K562 (cell line): ENCODE results near the gene SLC37A2. TPM values are rescaled to one million over a fixed set of nuclear protein-coding genes. Genes with fewer than 3 reads are reported as not detected.

Experiments
- BRCA1 ChIP-seq, 2 experiments: fragments of 450-650 bp in 1 of 2; sonication (generic) in 1 of 2; formaldehyde crosslinking in 1 of 2; IDR thresholded peaks; 2 replicates each; pipeline versions ENCODE4 v1.5.0 to v1.6.1; 2017 to 2020; ENCODE audit warnings: mild to moderate bottlenecking in 1 of 2, missing genetic modification reagents in 1 of 2
- CREBBP ChIP-seq: IDR thresholded peaks from one replicate; pipeline ENCODE4 v1.6.1; 2012; ENCODE audit warnings: low read depth, mild to moderate bottlenecking, control low read depth, inconsistent platforms, low read length
- EGR1 ChIP-seq: fragments of 450-650 bp; conservative IDR thresholded peaks from 2 replicates; pipeline ENCODE4 v1.6.1; 2017; ENCODE audit warnings: mild to moderate bottlenecking
- ETS2 ChIP-seq: IDR thresholded peaks from 2 replicates; pipeline ENCODE4 v1.6.1; 2016; ENCODE audit warnings: borderline replicate concordance, missing genetic modification characterization, mild to moderate bottlenecking, moderate library complexity, missing compliant biosample characterization; ENCODE audit not compliant: poor library complexity, severe bottlenecking
- HMG20B ChIP-seq: fragments of 250-450 bp; sonication (Bioruptor Pico); IDR thresholded peaks from 2 replicates; pipeline ENCODE4 v1.5.0; 2021; ENCODE audit warnings: mild to moderate bottlenecking
- HNRNPL ChIP-seq: fragments of 200-400 bp; formaldehyde crosslinking; IDR thresholded peaks from 2 replicates; pipeline ENCODE4 v1.6.1; 2017; ENCODE audit warnings: low read depth, mild to moderate bottlenecking, low read length
- L3MBTL2 ChIP-seq: fragments of 450-650 bp; IDR thresholded peaks from 2 replicates; pipeline ENCODE4 v1.6.1; 2016; ENCODE audit warnings: mild to moderate bottlenecking, moderate library complexity
- NFYB ChIP-seq: IDR thresholded peaks from 2 replicates; pipeline ENCODE4 v1.6.1; 2011; ENCODE audit warnings: mild to moderate bottlenecking, moderate library complexity; ENCODE audit not compliant: insufficient read length; ENCODE audit errors: extremely low read depth
- PBX2 ChIP-seq, 2 experiments: IDR thresholded peaks in 1 of 2; conservative IDR thresholded peaks in 1 of 2; 2 replicates each; pipeline ENCODE4 v1.6.1; 2016; ENCODE audit warnings: low read depth in 2 of 2, mild to moderate bottlenecking in 1 of 2, missing compliant biosample characterization in 1 of 2, missing genetic modification characterization in 1 of 2, moderate library complexity in 1 of 2
- PHF20 ChIP-seq: fragments of 450-650 bp; IDR thresholded peaks from 2 replicates; pipeline ENCODE4 v1.6.1; 2018; ENCODE audit not compliant: partially characterized antibody
- PRPF4 ChIP-seq: fragments of 200-400 bp; formaldehyde crosslinking; IDR thresholded peaks from one replicate; pipeline ENCODE4 v1.6.1; 2017; ENCODE audit warnings: low read length, low read depth, mild to moderate bottlenecking; ENCODE audit not compliant: insufficient read depth, poor library complexity, severe bottlenecking
- RBM34 ChIP-seq: fragments of 200-400 bp; formaldehyde crosslinking; IDR thresholded peaks from 2 replicates; pipeline ENCODE4 v1.6.1; 2018; ENCODE audit warnings: low read length, borderline replicate concordance; ENCODE audit not compliant: insufficient read depth
- TBL1XR1 ChIP-seq, 2 experiments: IDR thresholded peaks; 2 replicates each; pipeline ENCODE4 v1.6.1; 2012; ENCODE audit warnings: improper control_type of control experiment in 2 of 2, low read length in 2 of 2, mild to moderate bottlenecking in 1 of 2
- TFAM ChIP-seq: fragments of 250-450 bp; sonication (Bioruptor Pico); conservative IDR thresholded peaks from 2 replicates; pipeline ENCODE4 v1.5.0; 2021; ENCODE audit warnings: mild to moderate bottlenecking, moderate library complexity
- YY1 ChIP-seq, 3 experiments: IDR thresholded peaks; 2 replicates each; pipeline ENCODE4 v1.6.1; 2011; ENCODE audit warnings: low read length in 2 of 3, mild to moderate bottlenecking in 2 of 3, moderate library complexity in 2 of 3, borderline replicate concordance in 1 of 3, control low read depth in 1 of 3, low read depth in 1 of 3; ENCODE audit not compliant: insufficient read depth in 3 of 3, insufficient replicate concordance in 2 of 3, control insufficient read depth in 1 of 3, insufficient read length in 1 of 3; ENCODE audit errors: extremely low read depth in 1 of 3
- ZC3H8 ChIP-seq: fragments of 450-650 bp; IDR thresholded peaks from 2 replicates; pipeline ENCODE4 v1.6.1; 2017
- ZNF277 ChIP-seq: fragments of 250-450 bp; sonication (Bioruptor Pico); IDR thresholded peaks from 2 replicates; pipeline ENCODE4 v1.8.0; 2022; ENCODE audit warnings: inconsistent platforms, mild to moderate bottlenecking, moderate library complexity, borderline replicate concordance
- ZNF282 ChIP-seq: sonication (generic); formaldehyde crosslinking; IDR thresholded peaks from 2 replicates; pipeline ENCODE4 v1.8.1; 2023; ENCODE audit warnings: missing genetic modification reagents
- ZNF77 ChIP-seq: fragments of 250-450 bp; sonication (Bioruptor Pico); IDR thresholded peaks from 2 replicates; pipeline ENCODE4 v1.5.0; 2020
- polyA plus RNA-seq, 8 experiments: library from polyadenylated mRNA; depleted of rRNA in 4 of 8; stranded (reverse) in 5 of 8; unstranded in 3 of 8; fragments of >200 nt; fragmentation: Nextera tagmentation in 2 of 8; fragmentation: Illumina TruSeq in 1 of 8; extraction: Ambion mirVana in 2 of 8; extraction: Trizol in 1 of 8; gene quantifications; 2 replicates each; pipeline versions ENCODE4 v1.2.1 to v1.2.3, GENCODE V29; 2011 to 2014; ENCODE audit warnings: inconsistent platforms in 1 of 8, missing spikeins in 1 of 8
- total RNA-seq, 7 experiments: library from RNA; depleted of rRNA in 6 of 7; stranded (reverse); fragments of >200 nt in 6 of 7; fragmentation: Illumina TruSeq in 2 of 7; extraction: Trizol in 2 of 7; gene quantifications; 2 replicates each; pipeline versions ENCODE4 v1.2.1 to v1.2.3, GENCODE V29; 2011 to 2021; ENCODE audit warnings: low replicate concordance in 1 of 7
- TF ChIP-seq, protein P1 (sequence below): fragments of 250-450 bp; sonication (Bioruptor Pico); IDR thresholded peaks from 2 replicates; pipeline ENCODE4 v1.9.0; 2021; ENCODE audit warnings: mild to moderate bottlenecking, inconsistent platforms

The SLC37A2 gene
- total and polyA plus RNA-seq, 9 of the 15 experiments (the other 6 are each of a cell fraction or from before 2014, with no cell fraction given) = 0.01 to 1.2 (median 0.52) TPM

- TF ChIP-seq ZNF277 (CRISPR knock-in tag) (no peak), L3MBTL2 (peak; percentile 75; the same call in 1 of the 2 replicates), TBL1XR1 (IDR thresholded peaks at IDR 0.05; ENCODE audit: low read length in 2 of 2) (no peak), HMG20B (no peak), CREBBP (no peak), PHF20 (peak; percentile 57), ZNF282 (CRISPR knock-in tag) (no peak), ZNF77 (CRISPR knock-in tag) (no peak), NFYB (no peak), BRCA1 (IDR thresholded peaks at IDR 0.05) (no peak), BRCA1 (CRISPR knock-in tag; IDR thresholded peaks at IDR 0.05) (no peak), ETS2 (tag) (no peak), PRPF4 (no peak), HNRNPL (no peak), TFAM (CRISPR knock-in tag) (no peak), RBM34 (no peak), PBX2 (CRISPR knock-in tag; IDR thresholded peaks at IDR 0.05; ENCODE audit: low read depth) (no peak), PBX2 (tag; conservative IDR thresholded peaks at IDR 0.05; ENCODE audit: low read depth) (no peak), YY1 (IDR thresholded peaks at IDR 0.05; ENCODE audit: borderline replicate concordance in 1 of 3, control insufficient read depth in 1 of 3, extremely low read depth in 1 of 3, insufficient read depth in 3 of 3, insufficient read length in 1 of 3, insufficient replicate concordance in 2 of 3, low read depth in 1 of 3, low read length in 2 of 3) (peak in 1 of 3 experiments; percentile 30), EGR1 (no peak), ZC3H8 (no peak)
- TF ChIP-seq, protein P1, sequence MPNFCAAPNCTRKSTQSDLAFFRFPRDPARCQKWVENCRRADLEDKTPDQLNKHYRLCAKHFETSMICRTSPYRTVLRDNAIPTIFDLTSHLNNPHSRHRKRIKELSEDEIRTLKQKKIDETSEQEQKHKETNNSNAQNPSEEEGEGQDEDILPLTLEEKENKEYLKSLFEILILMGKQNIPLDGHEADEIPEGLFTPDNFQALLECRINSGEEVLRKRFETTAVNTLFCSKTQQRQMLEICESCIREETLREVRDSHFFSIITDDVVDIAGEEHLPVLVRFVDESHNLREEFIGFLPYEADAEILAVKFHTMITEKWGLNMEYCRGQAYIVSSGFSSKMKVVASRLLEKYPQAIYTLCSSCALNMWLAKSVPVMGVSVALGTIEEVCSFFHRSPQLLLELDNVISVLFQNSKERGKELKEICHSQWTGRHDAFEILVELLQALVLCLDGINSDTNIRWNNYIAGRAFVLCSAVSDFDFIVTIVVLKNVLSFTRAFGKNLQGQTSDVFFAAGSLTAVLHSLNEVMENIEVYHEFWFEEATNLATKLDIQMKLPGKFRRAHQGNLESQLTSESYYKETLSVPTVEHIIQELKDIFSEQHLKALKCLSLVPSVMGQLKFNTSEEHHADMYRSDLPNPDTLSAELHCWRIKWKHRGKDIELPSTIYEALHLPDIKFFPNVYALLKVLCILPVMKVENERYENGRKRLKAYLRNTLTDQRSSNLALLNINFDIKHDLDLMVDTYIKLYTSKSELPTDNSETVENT = no peak
Measured at GRCh38 chr11:125070699-125071254, 7.7 kb downstream of the SLC37A2 start (continued).
